Endothelial cell of umbilical vein (primary cell): ENCODE data around the gene TBK1. TPM values are rescaled to one million over a fixed set of nuclear protein-coding genes. Genes with fewer than 3 reads are reported as not detected.

ENCODE experiments used
- BruUV-seq: library from RNA; stranded (reverse); fragments of 400-500 nt; replicated peaks from 2 replicates; lab custom pipeline; 2021; lab: Mats Ljungman, UMichigan
- CTCF ChIA-PET: fragments of 300-600, 350-600 bp; sonication (Branson Sonifier 250); formaldehyde crosslinking; loops from one replicate; lab custom pipeline; 2021; ENCODE audit warnings: antibody characterized with exemption, inconsistent platforms; lab: Charles Lee
- POLR2A ChIA-PET: fragments of 300-600, 350-600 bp; sonication (Branson Sonifier 250); formaldehyde crosslinking; loops from one replicate; lab custom pipeline; 2021; ENCODE audit warnings: antibody characterized with exemption, inconsistent platforms; lab: Charles Lee
- DNase-seq: peaks from one replicate; pipeline ENCODE4 v3.0.0-alpha.2; 2011; ENCODE audit warnings: low read depth, low spot score
- FAIRE-seq: peaks from 2 replicates; lab custom pipeline; 2011; peaks lifted over from hg19 to GRCh38; lab: Jason Lieb, UNC
- H2AFZ ChIP-seq: 2 replicates; pipeline ENCODE4 v1.6.0; 2012; ENCODE audit warnings: low read depth, low read length, control low read depth, inconsistent platforms
- H3K27ac ChIP-seq: 2 replicates; pipeline ENCODE4 v1.5.1; 2011; ENCODE audit warnings: low read depth, mild to moderate bottlenecking, control low read depth, low read length, moderate library complexity; ENCODE audit not compliant: insufficient read depth
- H3K27me3 ChIP-seq, 2 experiments: 2 replicates each; pipeline versions ENCODE4 v1.6.0 to v1.6.1; 2011; ENCODE audit warnings: low read length in 2 of 2, mixed read lengths in 1 of 2; ENCODE audit not compliant: control insufficient read depth in 2 of 2, insufficient read depth in 2 of 2
- H3K36me3 ChIP-seq, 2 experiments: 2 replicates in 1 of 2; 3 replicates in 1 of 2; pipeline ENCODE4 v1.5.1; 2011; ENCODE audit warnings: low read length in 2 of 2, mild to moderate bottlenecking in 1 of 2, moderate library complexity in 1 of 2; ENCODE audit not compliant: control insufficient read depth in 2 of 2, insufficient read depth in 2 of 2; ENCODE audit errors: extremely low read depth in 1 of 2
- H3K4me1 ChIP-seq: 3 replicates; pipeline ENCODE4 v1.5.1; 2011; ENCODE audit warnings: mild to moderate bottlenecking, low read length; ENCODE audit not compliant: control insufficient read depth, insufficient read depth; ENCODE audit errors: extremely low read depth
- H3K4me2 ChIP-seq: 2 replicates; pipeline ENCODE4 v1.6.1; 2011; ENCODE audit warnings: low read length, control low read depth, mixed read lengths; ENCODE audit not compliant: insufficient read depth
- H3K4me3 ChIP-seq, 3 experiments: fragments of 200-600 bp in 1 of 3; sonication (generic), shearing (Covaris generic) in 1 of 3; replicated peaks in 1 of 3; 2 replicates each; pipeline ENCODE4 v1.5.1; 2011 to 2016; ENCODE audit warnings: control low read depth in 3 of 3, low read length in 3 of 3, mild to moderate bottlenecking in 2 of 3, inconsistent platforms in 1 of 3, low read depth in 1 of 3, moderate library complexity in 1 of 3; ENCODE audit not compliant: insufficient read depth in 1 of 3
- H3K79me2 ChIP-seq: 2 replicates; pipeline ENCODE4 v1.6.0; 2012; ENCODE audit warnings: low read length, inconsistent platforms; ENCODE audit not compliant: control insufficient read depth, insufficient read depth
- H3K9ac ChIP-seq: replicated peaks from 2 replicates; pipeline ENCODE3; 2011; ENCODE audit warnings: low read length, control low read depth; ENCODE audit not compliant: insufficient read depth; ENCODE audit errors: extremely low read depth
- H3K9me1 ChIP-seq: replicated peaks from 3 replicates; pipeline ENCODE4 v1.6.0; 2011; ENCODE audit warnings: mild to moderate bottlenecking, low read length; ENCODE audit not compliant: control insufficient read depth, insufficient read depth; ENCODE audit errors: extremely low read depth
- H3K9me3 ChIP-seq: replicated peaks from 2 replicates; pipeline ENCODE4 v1.5.1; 2012; ENCODE audit warnings: low read length, inconsistent platforms; ENCODE audit not compliant: control insufficient read depth, insufficient read depth
- H4K20me1 ChIP-seq: replicated peaks from 2 replicates; pipeline ENCODE3; 2011; ENCODE audit warnings: mild to moderate bottlenecking, low read length; ENCODE audit not compliant: control insufficient read depth, insufficient read depth; ENCODE audit errors: extremely low read depth
- EZH2 ChIP-seq: IDR thresholded peaks from 2 replicates; pipeline ENCODE4 v1.6.1; 2012; ENCODE audit warnings: borderline replicate concordance, low read depth, mild to moderate bottlenecking, moderate library complexity, low read length, inconsistent platforms; ENCODE audit not compliant: severe bottlenecking
- FOS ChIP-seq: IDR thresholded peaks from 2 replicates; pipeline ENCODE4 v1.6.1; 2011; ENCODE audit warnings: mild to moderate bottlenecking, low read length, moderate library complexity, borderline replicate concordance; ENCODE audit not compliant: insufficient read depth
- GATA2 ChIP-seq: IDR thresholded peaks from 2 replicates; pipeline ENCODE4 v1.7.0; 2011; ENCODE audit warnings: low read depth, mild to moderate bottlenecking, moderate library complexity, mixed read lengths, low read length; ENCODE audit not compliant: insufficient read length, insufficient read depth
- JUN ChIP-seq: IDR thresholded peaks from 2 replicates; pipeline ENCODE4 v1.6.1; 2011; ENCODE audit warnings: borderline replicate concordance, low read depth; ENCODE audit not compliant: insufficient read length, insufficient read depth
- MYC ChIP-seq: IDR thresholded peaks from one replicate; pipeline ENCODE4 v1.6.1; 2011; ENCODE audit warnings: mild to moderate bottlenecking, low read depth, low read length
- POLR2A ChIP-seq: IDR thresholded peaks from 2 replicates; pipeline ENCODE4 v1.6.1; 2012; ENCODE audit warnings: low read depth, mild to moderate bottlenecking, control low read depth, low read length
- POLR2AphosphoS5 ChIP-seq: IDR thresholded peaks from 2 replicates; pipeline ENCODE4 v1.6.1; 2012; ENCODE audit warnings: low read depth, mild to moderate bottlenecking, control low read depth, low read length, moderate library complexity; ENCODE audit not compliant: insufficient read depth
- dilution Hi-C: fragments of 300-500 bp; cut with MboI; formaldehyde crosslinking; loops from one replicate; pipeline ENCODE4 v1.15.0; 2019; ENCODE audit warnings: low sequenced_read_pairs; ENCODE audit not compliant: extremely low pct_ligation_motif_present
- intact Hi-C: fragments of 100-400 bp; cut with micrococcal nuclease; formaldehyde crosslinking; loops from one replicate; pipeline ENCODE4 v1.10.0; 2022
- polyA plus RNA-seq, 4 experiments: library from polyadenylated mRNA; depleted of rRNA in 3 of 4; stranded (reverse) in 3 of 4; unstranded in 1 of 4; fragments of >200 nt; gene quantifications; 2 replicates each; pipeline versions ENCODE4 v1.2.1 to v1.2.3, GENCODE V29; 2011 to 2012; ENCODE audit warnings: missing spikeins in 1 of 4
- total RNA-seq: library from RNA; stranded (reverse); gene quantifications from 2 replicates; pipeline ENCODE4 v1.2.3, GENCODE V29; 2021
- TF ChIP-seq, protein P1 (sequence below): IDR thresholded peaks from 2 replicates; pipeline ENCODE4 v1.6.1; 2011; ENCODE audit not compliant: insufficient read depth, insufficient read length
- TF ChIP-seq, protein P2 (sequence below), 2 donors: IDR thresholded peaks; 1 replicate in 1 of 2; 2 replicates in 1 of 2; pipeline ENCODE4 v1.5.1; 2011; ENCODE audit warnings: low read length in 2 of 2, mild to moderate bottlenecking in 2 of 2, moderate library complexity in 2 of 2, control low read depth in 1 of 2, inconsistent platforms in 1 of 2, low read depth in 1 of 2; ENCODE audit not compliant: insufficient read depth in 1 of 2; ENCODE audit errors: extremely low read depth in 1 of 2

TBK1 gene
- total and polyA plus RNA-seq, 2 donors (not counting 3 experiments of a cell fraction or from before 2014, with no cell fraction given): 8.0 to 28.9 TPM

DNA sequence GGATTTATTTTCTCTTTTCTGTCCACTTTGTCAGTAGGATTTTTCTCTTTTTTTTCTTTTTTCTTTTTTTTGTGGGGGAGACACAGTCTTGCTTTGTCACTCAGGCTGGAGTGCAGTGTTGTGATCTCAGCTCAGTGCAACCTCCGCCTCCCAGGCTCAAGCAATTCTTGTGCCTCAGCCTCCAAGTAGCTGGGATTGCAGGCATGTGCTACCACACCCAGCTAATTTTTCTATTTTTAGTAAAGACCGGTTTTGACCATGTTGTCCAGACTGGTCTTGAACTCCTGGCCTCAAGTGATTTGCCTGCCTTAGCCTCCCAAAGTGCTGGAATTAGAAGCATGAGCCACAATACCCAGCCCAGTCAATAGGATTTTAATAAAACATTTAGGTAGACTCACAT, 21.0 kb upstream of the TBK1 start:
- H3K4me3 ChIP-seq: no peak overlapping the region
- no peak overlapping the region for H3K27ac ChIP-seq
- no peaks in the 10 kb centered on the region for H3K9me3 ChIP-seq
- no peak for DNase-seq
- no peak overlapping the region for H2AFZ ChIP-seq
- H3K9ac ChIP-seq: no peak overlapping the region
- no peaks in the 10 kb centered on the region for H3K27me3 ChIP-seq
- no peak overlapping the region for H3K4me2 ChIP-seq
- no peak for FAIRE-seq
- no peaks in the 10 kb centered on the region for H3K79me2 ChIP-seq
- no peaks in the 10 kb centered on the region for H4K20me1 ChIP-seq
- ChIA-PET POLR2A (no interaction called here), CTCF (interaction anchor here (1.7 kb wide), 1 partner anchor 10 kb away, joined by 5 read pairs; no protein-coding TSS in a partner anchor)
- dilution Hi-C loops: no loop called here
- TF ChIP-seq GATA2 (no peak), POLR2A (no peak), MYC (no peak), JUN (no peak), EZH2 (no peak), POLR2AphosphoS5 (no peak), FOS (no peak)
- TF ChIP-seq, protein P1, sequence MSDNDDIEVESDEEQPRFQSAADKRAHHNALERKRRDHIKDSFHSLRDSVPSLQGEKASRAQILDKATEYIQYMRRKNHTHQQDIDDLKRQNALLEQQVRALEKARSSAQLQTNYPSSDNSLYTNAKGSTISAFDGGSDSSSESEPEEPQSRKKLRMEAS: no peak
- TF ChIP-seq, protein P2, sequence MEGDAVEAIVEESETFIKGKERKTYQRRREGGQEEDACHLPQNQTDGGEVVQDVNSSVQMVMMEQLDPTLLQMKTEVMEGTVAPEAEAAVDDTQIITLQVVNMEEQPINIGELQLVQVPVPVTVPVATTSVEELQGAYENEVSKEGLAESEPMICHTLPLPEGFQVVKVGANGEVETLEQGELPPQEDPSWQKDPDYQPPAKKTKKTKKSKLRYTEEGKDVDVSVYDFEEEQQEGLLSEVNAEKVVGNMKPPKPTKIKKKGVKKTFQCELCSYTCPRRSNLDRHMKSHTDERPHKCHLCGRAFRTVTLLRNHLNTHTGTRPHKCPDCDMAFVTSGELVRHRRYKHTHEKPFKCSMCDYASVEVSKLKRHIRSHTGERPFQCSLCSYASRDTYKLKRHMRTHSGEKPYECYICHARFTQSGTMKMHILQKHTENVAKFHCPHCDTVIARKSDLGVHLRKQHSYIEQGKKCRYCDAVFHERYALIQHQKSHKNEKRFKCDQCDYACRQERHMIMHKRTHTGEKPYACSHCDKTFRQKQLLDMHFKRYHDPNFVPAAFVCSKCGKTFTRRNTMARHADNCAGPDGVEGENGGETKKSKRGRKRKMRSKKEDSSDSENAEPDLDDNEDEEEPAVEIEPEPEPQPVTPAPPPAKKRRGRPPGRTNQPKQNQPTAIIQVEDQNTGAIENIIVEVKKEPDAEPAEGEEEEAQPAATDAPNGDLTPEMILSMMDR (IDR thresholded peaks at IDR 0.05; ENCODE audit: extremely low read depth in 1 of 2, insufficient read depth in 1 of 2, low read depth in 1 of 2, low read length in 2 of 2): no peak
- no peaks in the 10 kb centered on the region for H3K9me1 ChIP-seq
- no TSS peak for BruUV-seq
- intact Hi-C loops: no loop called here
- H3K4me1 ChIP-seq: no peaks in the 10 kb centered on the region
- H3K36me3 ChIP-seq: peaks cover 31 to 44% of the 10 kb centered on the region in 2 experiments
